ENCODE results near the gene RAD23B. TPM values are rescaled to one million over a fixed set of nuclear protein-coding genes. Genes with fewer than 3 reads are reported as not detected.

Gene RAD23B
- total RNA-seq, 2 donors from 2014 or later, result 79.8 to 89.2 TPM

- intact Hi-C loops (cut with DNase I), result no loop called here
- no peak for DNase-seq (ENCODE audit: low spot score)
These were observed 77.0 kb downstream of the RAD23B start for GRCh38 chr9:107360098-107360497.

GRCh38 chr9:107361816-107362215, 78.7 kb downstream of the RAD23B start:
- intact Hi-C loops (cut with DNase I), result loop anchor here in 1 of 2 donors (1.0 kb wide), 1 partner anchor 26 kb away; no protein-coding TSS in a partner anchor
- DNase-seq (ENCODE audit: low spot score), result no peak

GRCh38 chr9:107363516-107364152, 80.6 kb downstream of the RAD23B start:
- intact Hi-C loops (cut with DNase I), result no loop called here
- no peak for DNase-seq (ENCODE audit: low spot score)

- DNase-seq (ENCODE audit: low spot score), result no peak
- intact Hi-C loops (cut with DNase I), result no loop called here
These were observed 84.8 kb downstream of the RAD23B start for GRCh38 chr9:107367727-107368502.

GRCh38 chr9:107368696-107369095, 85.6 kb downstream of the RAD23B start:
- intact Hi-C loops (cut with DNase I), result no loop called here
- no peak for DNase-seq (ENCODE audit: low spot score)

GRCh38 chr9:107373809-107374208, 90.7 kb downstream of the RAD23B start:
- intact Hi-C loops (cut with DNase I), result no loop called here
- no peak for DNase-seq (ENCODE audit: low spot score)

- intact Hi-C loops (cut with DNase I), result no loop called here
- no peak for DNase-seq (ENCODE audit: low spot score)
These were observed 91.9 kb downstream of the RAD23B start for GRCh38 chr9:107375001-107375400.

- intact Hi-C loops (cut with DNase I), result loop anchor here in 1 of 2 donors (1.0 kb wide), 1 partner anchor 18 kb away; no protein-coding TSS in a partner anchor
- DNase-seq (ENCODE audit: low spot score), result no peak
These were observed 92.7 kb downstream of the RAD23B start for GRCh38 chr9:107375651-107376369.

GRCh38 chr9:107378006-107378405, 94.9 kb downstream of the RAD23B start:
- intact Hi-C loops (cut with DNase I), result no loop called here

More at GRCh38 chr9:107378006-107378405, 94.9 kb downstream of the RAD23B start:
- DNase-seq (ENCODE audit: low spot score), result no peak

Other genes starting within 250 kb of the RAD23B start
- gene KLF4, start 206.5 kb downstream of the RAD23B start, total RNA-seq, result 100 to 1,000 TPM in 1 of 2 donors, 10 to 100 TPM in 1; 82.4 to 151 TPM

All from posterior vena cava (tissue), 2 donors.